ENCODE measurements around the gene RETN.
"Not testable (repeated sequence)": the region's sequence is repeated elsewhere in the genome, so short reads cannot be mapped to it uniquely, and the experiment has no call there.

RETN gene

DNA sequence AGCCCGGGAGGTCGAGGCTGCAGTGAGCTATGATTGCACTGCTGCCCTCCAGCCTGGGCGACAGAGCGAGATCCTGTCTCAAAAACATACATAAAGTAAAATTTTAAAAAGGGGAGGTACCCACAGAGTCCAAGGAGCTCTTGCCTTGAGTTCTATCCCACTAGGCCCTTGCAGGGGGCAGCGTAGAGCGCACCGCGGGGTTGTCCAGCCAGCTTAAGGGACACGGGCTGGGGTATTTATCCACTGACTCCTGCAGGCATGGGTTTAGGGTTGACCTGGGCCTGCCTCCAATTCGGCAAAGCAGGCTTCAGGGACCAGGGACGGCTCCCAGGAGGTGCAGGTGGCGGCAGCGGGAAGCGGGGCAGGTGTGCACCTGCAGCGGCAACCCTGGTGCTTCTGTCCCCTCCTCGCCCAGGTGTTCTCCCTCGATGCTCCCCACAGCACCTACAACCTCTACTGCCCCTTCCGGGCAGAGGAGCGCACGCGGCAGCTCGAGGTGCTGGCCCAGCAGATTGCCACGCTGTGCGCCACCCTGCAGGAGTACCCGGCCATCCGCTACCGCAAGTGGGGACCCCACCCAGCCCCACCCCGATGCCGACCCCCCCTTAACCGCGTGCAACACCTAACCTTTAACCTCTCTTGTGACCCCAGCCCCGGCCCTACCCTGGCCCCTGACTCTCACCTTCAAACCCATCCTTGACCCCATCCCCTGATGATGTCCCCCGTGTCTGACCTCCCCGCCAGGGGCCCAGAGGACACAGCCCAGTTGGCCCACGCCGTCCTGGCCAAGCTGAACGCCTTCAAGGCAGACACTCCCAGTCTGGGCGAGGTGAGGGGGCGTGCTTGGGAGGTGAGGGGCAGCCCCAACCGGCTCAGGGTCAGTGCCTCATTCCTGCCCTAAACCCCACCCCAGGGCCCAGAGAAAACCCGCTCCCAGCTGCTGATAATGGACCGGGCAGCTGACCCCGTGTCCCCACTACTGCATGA, 27.3 kb upstream of the RETN start:
- no peak overlapping the region for H4K12ac ChIP-seq (ENCODE audit: low read depth, low read length)

DNA sequence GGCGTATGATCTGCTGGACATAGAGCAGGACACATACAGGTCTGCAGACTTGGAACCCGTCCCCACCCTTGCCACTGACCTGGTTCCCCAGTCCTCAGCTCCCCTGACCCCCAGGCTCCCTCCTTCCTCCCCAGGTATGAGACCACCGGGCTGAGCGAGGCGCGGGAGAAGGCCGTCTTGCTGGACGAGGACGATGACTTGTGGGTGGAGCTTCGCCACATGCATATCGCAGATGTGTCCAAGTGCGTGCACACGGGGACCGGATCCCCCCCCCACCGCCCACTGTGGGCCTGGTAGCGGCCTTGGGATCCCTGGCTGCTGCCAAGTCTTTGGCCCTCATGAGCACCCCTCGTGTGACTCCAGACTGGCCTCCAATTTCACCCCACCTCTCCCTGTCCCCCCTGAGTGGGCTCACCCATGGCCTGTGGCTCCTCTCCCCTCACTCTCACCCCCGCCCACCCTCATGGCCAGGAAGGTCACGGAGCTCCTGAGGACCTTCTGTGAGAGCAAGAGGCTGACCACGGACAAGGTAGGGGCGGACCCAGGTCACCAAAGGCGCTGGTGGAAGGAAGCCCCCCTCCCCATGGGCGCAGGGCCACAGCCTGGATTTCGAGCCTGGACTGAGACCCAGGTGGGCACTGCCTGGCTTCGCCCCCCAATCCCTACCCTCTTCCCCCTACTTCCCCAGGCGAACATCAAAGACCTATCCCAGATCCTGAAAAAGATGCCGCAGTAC, 26.4 kb upstream of the RETN start:
- H3K4me1 ChIP-seq (ENCODE audit: control insufficient read depth in 1 of 2, insufficient read depth in 2 of 2, low read length in 2 of 2) = peaks cover 3 to 4% of the 10 kb centered on the region in 2 experiments
- no peak overlapping the region for H4K91ac ChIP-seq (ENCODE audit: low read depth, low read length)
- peaks cover 2% of the 10 kb centered on the region for H3K79me2 ChIP-seq (ENCODE audit: control insufficient read depth, insufficient read depth, low read length, poor library complexity)
- H2BK120ac ChIP-seq (ENCODE audit: insufficient read depth, low read length, poor library complexity) = no peak overlapping the region
- H3K4me3 ChIP-seq (ENCODE audit: low read depth, low read length) = no peak overlapping the region
- no peak overlapping the region for H4K12ac ChIP-seq (ENCODE audit: low read depth, low read length)
- no peak overlapping the region for H3K4me2 ChIP-seq (ENCODE audit: low read length)
- H3K23ac ChIP-seq (ENCODE audit: low read length) = no peak overlapping the region
- no peak overlapping the region for H2AK5ac ChIP-seq (ENCODE audit: low read length)
- H3K9ac ChIP-seq (ENCODE audit: low read length) = no peak overlapping the region
- H3K36me3 ChIP-seq (ENCODE audit: control insufficient read depth in 1 of 2, insufficient read depth in 2 of 2, low read length in 2 of 2) = peaks cover 37 to 44% of the 10 kb centered on the region in 2 experiments
- no peak overlapping the region for H3K27ac ChIP-seq (ENCODE audit: low read depth, low read length)
- no CpG with 5 or more reads among the region's 27 CpGs for WGBS (ENCODE audit: extremely low coverage, insufficient coverage, insufficient read length)
- H2BK5ac ChIP-seq (ENCODE audit: low read depth, low read length, poor library complexity) = no peak overlapping the region
- no peak overlapping the region for H3K14ac ChIP-seq (ENCODE audit: low read length)
- H2BK12ac ChIP-seq (ENCODE audit: low read length) = no peak overlapping the region
- H3K9me3 ChIP-seq (ENCODE audit: insufficient read depth, low read depth, low read length) = peaks cover 3% of the 10 kb centered on the region
- no peak overlapping the region for H4K8ac ChIP-seq (ENCODE audit: low read depth, low read length)
- no peak overlapping the region for H3K18ac ChIP-seq (ENCODE audit: low read length)
- DNase-seq = no peak
- peaks cover 1% of the 10 kb centered on the region for H3K79me1 ChIP-seq (ENCODE audit: low read length)
- no peak overlapping the region for H2AFZ ChIP-seq (ENCODE audit: insufficient read depth, low read length, poor library complexity)
- no peak overlapping the region for H3K4ac ChIP-seq (ENCODE audit: low read depth, low read length)
- no peaks in the 10 kb centered on the region for H3K27me3 ChIP-seq (ENCODE audit: insufficient read depth, low read length)

More for the DNA sequence above, 27.3 kb upstream of the RETN start:
- H2BK120ac ChIP-seq (ENCODE audit: insufficient read depth, low read length, poor library complexity) = no peak overlapping the region
- H3K79me1 ChIP-seq (ENCODE audit: low read length) = peaks cover 6% of the 10 kb centered on the region
- H3K27me3 ChIP-seq (ENCODE audit: insufficient read depth, low read length) = no peaks in the 10 kb centered on the region
- no peak overlapping the region for H3K14ac ChIP-seq (ENCODE audit: low read length)
- no peak overlapping the region for H2BK5ac ChIP-seq (ENCODE audit: low read depth, low read length, poor library complexity)
- H3K9ac ChIP-seq (ENCODE audit: low read length) = no peak overlapping the region
- no CpG with 5 or more reads among the region's 43 CpGs for WGBS (ENCODE audit: extremely low coverage, insufficient coverage, insufficient read length)
- no peak overlapping the region for H3K4ac ChIP-seq (ENCODE audit: low read depth, low read length)
- no peak overlapping the region for H3K27ac ChIP-seq (ENCODE audit: low read depth, low read length)
- H3K4me1 ChIP-seq (ENCODE audit: control insufficient read depth in 1 of 2, insufficient read depth in 2 of 2, low read length in 2 of 2) = peaks cover 5 to 8% of the 10 kb centered on the region in 2 experiments
- H2BK12ac ChIP-seq (ENCODE audit: low read length) = no peak overlapping the region
- H3K79me2 ChIP-seq (ENCODE audit: control insufficient read depth, insufficient read depth, low read length, poor library complexity) = peaks cover 7% of the 10 kb centered on the region
- no peak overlapping the region for H2AFZ ChIP-seq (ENCODE audit: insufficient read depth, low read length, poor library complexity)
- no peak overlapping the region for H4K91ac ChIP-seq (ENCODE audit: low read depth, low read length)
- H3K18ac ChIP-seq (ENCODE audit: low read length) = no peak overlapping the region
- H3K36me3 ChIP-seq (ENCODE audit: control insufficient read depth in 1 of 2, insufficient read depth in 2 of 2, low read length in 2 of 2) = peaks cover 31 to 36% of the 10 kb centered on the region in 2 experiments
- no peak overlapping the region for H3K4me3 ChIP-seq (ENCODE audit: low read depth, low read length)
- H3K9me3 ChIP-seq (ENCODE audit: insufficient read depth, low read depth, low read length) = peaks cover 5% of the 10 kb centered on the region
- H3K4me2 ChIP-seq (ENCODE audit: low read length) = no peak overlapping the region
- no peak overlapping the region for H4K8ac ChIP-seq (ENCODE audit: low read depth, low read length)
- no peak for DNase-seq
- H2AK5ac ChIP-seq (ENCODE audit: low read length) = no peak overlapping the region
- H3K23ac ChIP-seq (ENCODE audit: low read length) = no peak overlapping the region

DNA sequence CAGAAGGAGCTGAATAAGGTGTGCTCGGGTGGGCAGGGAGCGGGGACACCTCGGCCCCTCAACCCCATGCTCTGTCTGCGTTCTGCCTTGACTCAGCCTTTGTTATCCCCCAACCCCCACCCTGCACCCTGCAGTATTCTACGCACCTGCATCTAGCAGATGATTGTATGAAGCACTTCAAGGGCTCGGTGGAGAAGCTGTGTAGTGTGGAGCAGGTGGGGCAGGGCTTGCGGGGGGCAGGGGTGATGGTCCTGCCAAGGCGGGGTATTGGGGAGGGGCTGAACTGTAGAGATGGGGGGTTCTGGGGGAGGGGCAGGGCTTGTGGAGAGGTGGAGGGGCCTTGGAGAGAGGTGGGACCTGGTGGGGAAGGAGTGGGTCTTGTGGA, 25.8 kb upstream of the RETN start:
- H3K4me1 ChIP-seq (ENCODE audit: control insufficient read depth in 1 of 2, insufficient read depth in 2 of 2, low read length in 2 of 2) = no peaks in the 10 kb centered on the region
- H3K9ac ChIP-seq (ENCODE audit: low read length) = no peak overlapping the region
- no peak overlapping the region for H3K23ac ChIP-seq (ENCODE audit: low read length)
- H3K79me2 ChIP-seq (ENCODE audit: control insufficient read depth, insufficient read depth, low read length, poor library complexity) = no peaks in the 10 kb centered on the region
- no peak overlapping the region for H2AK5ac ChIP-seq (ENCODE audit: low read length)
- no peak overlapping the region for H4K8ac ChIP-seq (ENCODE audit: low read depth, low read length)
- no peak overlapping the region for H3K4ac ChIP-seq (ENCODE audit: low read depth, low read length)
- H3K27ac ChIP-seq (ENCODE audit: low read depth, low read length) = no peak overlapping the region
- no CpG with 5 or more reads among the region's 8 CpGs for whole genome bisulfite sequencing (ENCODE audit: extremely low coverage, insufficient coverage, insufficient read length)
- H3K79me1 ChIP-seq (ENCODE audit: low read length) = no peaks in the 10 kb centered on the region
- H3K9me3 ChIP-seq (ENCODE audit: insufficient read depth, low read depth, low read length) = peaks cover 3% of the 10 kb centered on the region
- no peak overlapping the region for H2BK120ac ChIP-seq (ENCODE audit: insufficient read depth, low read length, poor library complexity)
- H3K4me3 ChIP-seq (ENCODE audit: low read depth, low read length) = no peak overlapping the region
- H3K36me3 ChIP-seq (ENCODE audit: control insufficient read depth in 1 of 2, insufficient read depth in 2 of 2, low read length in 2 of 2) = peaks cover 38 to 44% of the 10 kb centered on the region in 2 experiments
- no peaks in the 10 kb centered on the region for H3K27me3 ChIP-seq (ENCODE audit: insufficient read depth, low read length)
- H2BK12ac ChIP-seq (ENCODE audit: low read length) = no peak overlapping the region
- no peak overlapping the region for H3K4me2 ChIP-seq (ENCODE audit: low read length)
- DNase-seq = no peak
- no peak overlapping the region for H2AFZ ChIP-seq (ENCODE audit: insufficient read depth, low read length, poor library complexity)
- H4K91ac ChIP-seq (ENCODE audit: low read depth, low read length) = no peak overlapping the region
- H2BK5ac ChIP-seq (ENCODE audit: low read depth, low read length, poor library complexity) = no peak overlapping the region
- H4K12ac ChIP-seq (ENCODE audit: low read depth, low read length) = no peak overlapping the region
- H3K18ac ChIP-seq (ENCODE audit: low read length) = no peak overlapping the region
- no peak overlapping the region for H3K14ac ChIP-seq (ENCODE audit: low read length)

DNA sequence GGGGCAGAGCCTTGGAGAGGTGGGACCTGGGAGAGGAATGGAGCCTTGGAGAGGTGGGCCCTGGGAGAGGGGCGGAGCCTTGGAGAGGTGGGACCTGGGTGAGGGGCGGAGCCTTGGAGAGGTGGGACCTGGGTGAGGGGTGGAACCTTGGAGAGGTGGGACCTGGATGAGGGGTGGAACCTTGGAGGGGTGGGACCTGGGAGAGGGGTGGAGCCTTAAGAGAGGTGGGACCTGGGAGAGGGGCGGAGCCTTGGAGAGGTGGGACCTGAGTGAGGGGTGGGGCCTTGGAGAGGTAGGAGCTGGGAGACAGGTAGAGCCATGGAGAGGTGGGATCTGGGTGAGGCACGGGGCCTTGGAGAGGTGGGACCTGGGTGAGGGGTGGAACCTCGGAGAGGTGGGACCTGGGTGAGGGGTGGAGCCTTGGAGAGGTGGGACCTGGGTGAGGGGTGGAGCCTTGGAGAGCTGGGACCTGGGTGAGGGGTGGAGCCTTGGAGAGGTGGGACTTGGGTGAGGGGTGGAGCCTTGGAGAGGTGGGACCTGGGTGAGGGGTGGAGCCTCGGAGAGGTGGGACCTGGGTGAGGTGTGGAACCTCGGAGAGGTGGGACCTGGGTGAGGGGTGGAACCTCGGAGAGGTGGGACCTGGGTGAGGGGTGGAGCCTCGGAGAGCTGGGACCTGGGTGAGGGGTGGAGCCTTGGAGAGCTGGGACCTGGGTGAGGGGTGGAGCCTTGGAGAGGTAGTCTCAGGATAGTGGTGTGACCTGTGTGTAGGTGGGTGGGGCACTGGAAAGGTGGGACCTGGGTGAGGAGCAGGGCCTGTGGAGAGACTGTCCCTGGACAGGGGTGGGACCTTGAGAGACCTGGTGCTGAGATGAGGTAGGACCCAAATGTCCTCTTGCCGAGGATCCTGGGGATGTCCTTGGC, 25.0 kb upstream of the RETN start:
- not testable (repeated sequence) for H3K9ac ChIP-seq (ENCODE audit: low read length); H4K12ac ChIP-seq (ENCODE audit: low read depth, low read length); H2AFZ ChIP-seq (ENCODE audit: insufficient read depth, low read length, poor library complexity); H3K79me1 ChIP-seq (ENCODE audit: low read length); H3K14ac ChIP-seq (ENCODE audit: low read length); H4K91ac ChIP-seq (ENCODE audit: low read depth, low read length); H3K4me1 ChIP-seq (ENCODE audit: control insufficient read depth in 1 of 2, insufficient read depth in 2 of 2, low read length in 2 of 2); H3K27me3 ChIP-seq (ENCODE audit: insufficient read depth, low read length); H3K4ac ChIP-seq (ENCODE audit: low read depth, low read length); H4K8ac ChIP-seq (ENCODE audit: low read depth, low read length); H2BK12ac ChIP-seq (ENCODE audit: low read length); H3K79me2 ChIP-seq (ENCODE audit: control insufficient read depth, insufficient read depth, low read length, poor library complexity); H3K4me3 ChIP-seq (ENCODE audit: low read depth, low read length); H3K9me3 ChIP-seq (ENCODE audit: insufficient read depth, low read depth, low read length); H3K23ac ChIP-seq (ENCODE audit: low read length); H3K27ac ChIP-seq (ENCODE audit: low read depth, low read length); H2BK5ac ChIP-seq (ENCODE audit: low read depth, low read length, poor library complexity); H2AK5ac ChIP-seq (ENCODE audit: low read length); H2BK120ac ChIP-seq (ENCODE audit: insufficient read depth, low read length, poor library complexity); H3K4me2 ChIP-seq (ENCODE audit: low read length); H3K18ac ChIP-seq (ENCODE audit: low read length)
- H3K36me3 ChIP-seq (ENCODE audit: control insufficient read depth in 1 of 2, insufficient read depth in 2 of 2, low read length in 2 of 2) = peaks cover 38 to 44% of the 10 kb centered on the region in 2 experiments
- DNase-seq = peak; percentile 33 to 45
- WGBS (ENCODE audit: extremely low coverage, insufficient coverage, insufficient read length) = no CpG with 5 or more reads among the region's 10 CpGs

All from trophoblast cell (in vitro differentiated cells and primary cell).